GM21825 (cell line): ENCODE data around the gene LCLAT1.
"Not testable (repeated sequence)": the region's sequence is repeated elsewhere in the genome, so short reads cannot be mapped to it uniquely, and the experiment has no call there.

Source experiments
- ATAC-seq: cut with Tn5 transposase; IDR thresholded peaks from one replicate; pipeline ENCODE4 v1.9.1; 2021; ENCODE audit warnings: mild to moderate bottlenecking, moderate library complexity; ENCODE audit not compliant: unreplicated experiment

The LCLAT1 gene

GRCh38 chr2:30513649-30514048, 66.6 kb downstream of the LCLAT1 start:
- not testable (repeated sequence) for ATAC-seq

GRCh38 chr2:30514134-30514847, 67.2 kb downstream of the LCLAT1 start:
- no peak for ATAC-seq

GRCh38 chr2:30514848-30515435, 67.9 kb downstream of the LCLAT1 start:
- ATAC-seq = no peak

GRCh38 chr2:30516166-30516565, 69.1 kb downstream of the LCLAT1 start:
- ATAC-seq = no peak

- ATAC-seq = no peak
Observed at GRCh38 chr2:30519796-30520195, 72.8 kb downstream of the LCLAT1 start.

- no peak for ATAC-seq
Observed at GRCh38 chr2:30522421-30522820, 75.4 kb downstream of the LCLAT1 start.

GRCh38 chr2:30527411-30527810, 80.4 kb downstream of the LCLAT1 start:
- no peak for ATAC-seq

GRCh38 chr2:30527859-30528258, 80.8 kb downstream of the LCLAT1 start:
- no peak for ATAC-seq

- no peak for ATAC-seq
Observed at GRCh38 chr2:30530346-30530745, 83.3 kb downstream of the LCLAT1 start.

GRCh38 chr2:30541680-30542079, 94.6 kb downstream of the LCLAT1 start:
- no peak for ATAC-seq

GRCh38 chr2:30545875-30546274, 98.8 kb downstream of the LCLAT1 start:
- ATAC-seq = no peak

GRCh38 chr2:30548386-30548785, 101.3 kb downstream of the LCLAT1 start:
- no peak for ATAC-seq

- no peak for ATAC-seq
Observed at GRCh38 chr2:30549096-30549495, 102.0 kb downstream of the LCLAT1 start.

GRCh38 chr2:30559544-30560275, 112.7 kb downstream of the LCLAT1 start:
- no peak for ATAC-seq

- ATAC-seq = no peak
Observed at GRCh38 chr2:30561349-30561748, 114.3 kb downstream of the LCLAT1 start.

- no peak for ATAC-seq
Observed at GRCh38 chr2:30565851-30566358, 118.9 kb downstream of the LCLAT1 start.

GRCh38 chr2:30566631-30567030, 119.6 kb downstream of the LCLAT1 start:
- no peak for ATAC-seq

GRCh38 chr2:30567317-30567716, 120.3 kb downstream of the LCLAT1 start:
- ATAC-seq = no peak

- ATAC-seq = no peak
Observed at GRCh38 chr2:30569946-30570345, 122.9 kb downstream of the LCLAT1 start.

- ATAC-seq = no peak
Observed at GRCh38 chr2:30577151-30577550, 130.1 kb downstream of the LCLAT1 start.

- ATAC-seq = no peak
Observed at GRCh38 chr2:30580391-30580790, 133.3 kb downstream of the LCLAT1 start.

- no peak for ATAC-seq
Observed at GRCh38 chr2:30582521-30582920, 135.5 kb downstream of the LCLAT1 start.
